GM04503 (cell line): Measurements from ENCODE around the gene MRPS14.
"Not testable (repeated sequence)": the region's sequence is repeated elsewhere in the genome, so short reads cannot be mapped to it uniquely, and the experiment has no call there.

Experiments used
- DNase-seq: peaks from one replicate; pipeline ENCODE4 v3.0.0-alpha.2; 2012; ENCODE audit warnings: low read depth

The MRPS14 gene

DNA sequence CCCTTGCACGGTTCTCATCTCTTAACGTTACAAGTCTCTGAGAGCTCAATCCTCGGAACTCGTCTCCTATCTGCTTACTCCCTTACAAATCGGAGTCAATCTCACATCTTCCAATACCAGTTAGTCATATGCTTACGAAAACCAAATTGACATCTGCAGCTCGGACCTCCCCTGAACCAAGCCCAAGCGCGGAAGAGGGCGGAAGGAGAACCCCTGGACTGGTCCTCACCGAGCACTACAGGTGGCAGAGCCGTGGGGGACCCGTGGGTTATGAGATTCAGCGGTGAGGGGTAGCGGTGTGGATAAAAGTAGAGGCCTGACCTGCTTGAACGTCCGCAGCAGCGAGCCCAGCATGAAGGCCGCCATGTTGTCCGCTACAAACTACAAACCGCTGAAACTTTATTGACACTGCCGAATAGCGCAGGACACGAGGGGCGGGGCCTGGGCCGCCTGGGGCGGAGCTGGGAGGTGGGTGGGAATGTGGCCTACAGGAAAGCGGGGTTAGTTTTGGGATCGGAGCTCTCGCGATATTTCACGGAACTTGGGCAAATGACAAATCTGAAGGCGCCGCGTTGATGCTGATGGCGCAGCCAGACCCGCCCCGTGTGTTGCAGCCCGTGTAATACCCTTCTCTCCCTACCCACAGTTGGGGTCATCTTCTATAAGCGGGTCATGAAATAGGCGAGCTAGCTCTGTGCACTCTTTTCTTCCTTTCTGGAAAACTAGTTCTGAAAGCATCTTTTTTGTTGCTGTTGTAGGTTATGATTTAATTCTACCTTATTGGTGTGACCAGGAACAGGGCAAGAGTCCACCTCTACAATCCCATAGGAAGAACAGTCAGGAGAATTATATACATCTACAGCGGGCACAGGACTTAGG is at the start of gene MRPS14:
TSS of gene MRPS14 (minus strand) at position 383 of the 879 bp plus-strand sequence. CDS start at position 366, 17 bp downstream.
- peak; percentile 85 for DNase-seq

GRCh38 chr1:175072099-175072951 is 49.1 kb upstream of the MRPS14 start:
- peak; percentile 37 for DNase-seq

DNA sequence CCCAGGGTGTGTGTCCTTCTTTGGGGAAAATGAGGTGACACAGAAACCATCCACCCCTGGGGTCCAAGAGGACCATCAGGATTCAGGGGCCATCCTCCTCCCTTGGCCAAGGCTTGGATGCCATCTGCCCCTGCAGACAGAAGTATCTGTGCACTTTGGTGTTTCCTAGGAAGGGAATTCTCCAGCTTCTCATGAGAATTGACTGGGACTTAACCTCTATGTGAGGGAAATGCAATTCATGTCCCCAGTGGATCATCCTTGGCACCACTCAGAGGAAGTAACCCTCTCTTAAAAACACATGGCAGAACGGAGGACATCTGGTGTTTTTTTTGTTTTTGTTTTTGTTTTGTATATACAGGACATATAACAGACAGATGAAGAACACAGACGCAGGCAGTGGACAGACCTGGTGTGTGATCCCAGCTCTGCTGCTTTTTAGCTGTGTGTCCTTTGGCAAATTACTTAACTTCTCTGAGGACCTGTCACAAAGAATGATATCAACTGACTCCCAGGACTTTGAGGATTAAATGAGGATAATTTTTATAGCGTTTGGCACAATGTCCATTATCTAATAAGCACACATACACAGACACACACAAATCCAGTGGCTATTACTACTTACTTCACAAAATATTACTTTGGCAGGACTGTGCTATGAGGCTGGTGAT is 48.2 kb upstream of the MRPS14 start:
- DNase-seq: no peak

- DNase-seq: no peak
These were observed 47.6 kb upstream of the MRPS14 start for GRCh38 chr1:175070818-175071217.

DNA sequence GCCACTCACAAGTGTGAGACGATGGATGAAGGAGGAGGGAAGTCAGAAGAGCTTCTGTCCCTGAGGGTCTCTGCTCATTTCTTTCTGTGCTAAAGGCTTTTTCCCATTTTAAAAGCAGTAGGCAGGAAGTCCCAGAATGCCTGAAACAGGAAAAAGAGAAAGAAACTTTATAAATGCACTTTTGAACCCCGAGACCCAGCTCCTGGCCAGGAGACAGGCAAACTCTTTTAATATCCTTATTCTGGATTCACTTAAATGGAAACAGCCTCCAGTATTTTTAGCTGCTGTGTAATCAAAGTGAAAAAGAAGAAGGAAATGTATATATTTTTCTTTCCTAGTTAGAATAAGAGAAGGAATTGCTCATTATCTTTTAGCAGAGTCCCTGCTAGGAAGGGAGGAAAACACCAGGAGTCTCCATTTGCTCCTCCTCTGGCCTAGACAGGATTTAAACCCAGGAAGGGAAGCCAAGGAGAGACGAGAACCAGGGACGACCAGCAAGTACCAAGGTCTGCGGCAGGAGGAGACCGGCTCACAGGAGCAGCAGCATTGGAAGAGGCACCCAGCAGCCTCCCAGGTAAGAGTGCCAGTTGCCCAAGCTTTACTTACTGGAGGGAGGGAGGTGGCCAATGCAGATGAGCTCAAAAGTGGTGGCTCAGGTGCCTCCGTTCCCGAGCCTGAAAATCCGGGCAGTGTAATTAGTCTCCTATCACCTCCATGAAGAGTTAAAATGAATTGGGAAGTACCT is 44.3 kb upstream of the MRPS14 start, which contains the start of gene TNN:
TSS of gene TNN (plus strand) at position 472 of the 745 bp plus-strand sequence. CDS start 9,586 bp downstream, outside the sequence.
- DNase-seq: no peak

DNA sequence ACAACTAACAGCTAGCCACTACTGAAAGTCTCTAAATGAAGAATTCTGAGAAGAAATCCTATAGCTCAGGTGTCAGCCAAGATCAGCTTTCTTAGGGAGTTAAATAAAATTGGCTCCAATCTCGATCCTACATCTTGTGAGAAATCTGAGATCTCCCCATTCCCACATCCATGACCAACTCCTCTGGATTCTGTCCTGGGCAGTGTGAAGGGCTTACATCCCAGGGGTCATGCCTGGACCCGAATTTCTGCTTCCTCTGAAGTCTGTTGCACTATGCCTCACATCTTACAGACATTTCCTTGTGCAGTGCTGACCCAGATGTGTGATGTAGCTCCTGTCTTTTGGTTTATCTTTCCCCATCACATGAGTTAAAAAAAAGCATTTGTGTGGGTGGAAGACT is 39.6 kb upstream of the MRPS14 start:
- DNase-seq: no peak

DNA sequence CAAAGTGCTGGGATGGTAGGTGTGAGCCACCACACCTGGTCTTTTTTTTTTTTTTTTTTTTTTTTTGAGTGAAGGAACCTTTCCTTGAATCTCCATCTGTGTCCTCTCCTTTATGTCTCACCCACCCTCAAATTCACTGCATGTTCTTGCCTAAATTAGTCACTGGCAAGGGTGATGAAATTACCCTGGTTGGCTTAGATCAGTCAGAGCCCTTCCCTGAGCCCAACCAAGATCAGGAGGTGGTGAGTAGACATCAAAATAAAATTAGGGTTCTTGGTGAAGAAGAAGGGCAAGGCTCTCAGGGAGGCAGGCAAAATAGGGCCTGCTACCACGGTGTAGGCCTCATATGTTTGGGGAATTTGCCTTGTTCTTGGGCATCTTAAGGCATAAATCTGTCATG is 39.1 kb upstream of the MRPS14 start:
- no peak for DNase-seq

DNA sequence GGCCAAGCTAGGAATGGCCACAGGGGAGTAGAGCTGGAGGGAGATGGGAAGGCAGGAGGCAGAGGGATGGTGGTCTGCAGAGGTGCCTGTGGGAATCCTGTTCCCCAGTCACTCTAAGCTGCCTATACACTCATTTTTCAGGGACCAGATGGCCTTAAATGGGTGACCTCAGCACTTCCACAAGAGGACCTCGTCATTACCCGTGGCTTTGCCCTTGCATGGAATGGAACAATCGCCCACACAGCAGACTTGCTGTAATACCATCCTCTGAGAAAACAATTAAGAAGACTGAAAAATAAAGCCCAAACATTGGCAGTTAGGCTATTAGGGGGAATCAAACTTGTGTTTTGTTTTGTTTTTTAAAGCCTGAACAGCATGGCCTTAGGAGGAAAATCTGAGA is 31.5 kb upstream of the MRPS14 start:
- DNase-seq: no peak

- no peak for DNase-seq
These were observed 27.8 kb upstream of the MRPS14 start for GRCh38 chr1:175050992-175051391.

DNA sequence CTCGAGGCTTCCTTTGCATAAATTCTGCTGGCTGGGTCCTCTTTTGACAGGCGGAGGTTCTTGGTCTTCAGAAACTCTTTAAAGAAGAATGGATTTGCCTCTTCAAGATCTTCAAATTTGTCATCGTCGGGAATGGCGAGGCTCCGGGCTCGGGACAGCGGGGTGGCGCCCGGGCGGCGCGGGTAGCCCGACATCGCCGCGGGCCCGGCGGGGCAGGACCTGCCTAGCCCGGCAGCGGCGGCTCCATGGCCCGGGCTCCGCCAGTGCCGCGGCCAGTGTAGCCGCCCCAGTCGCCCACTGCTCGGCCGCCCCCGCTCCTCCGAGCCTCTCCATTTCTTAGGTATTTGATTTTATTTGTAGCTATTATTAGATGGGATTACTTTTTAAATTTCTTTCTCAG is 22.3 kb upstream of the MRPS14 start:
- DNase-seq: no peak

DNA sequence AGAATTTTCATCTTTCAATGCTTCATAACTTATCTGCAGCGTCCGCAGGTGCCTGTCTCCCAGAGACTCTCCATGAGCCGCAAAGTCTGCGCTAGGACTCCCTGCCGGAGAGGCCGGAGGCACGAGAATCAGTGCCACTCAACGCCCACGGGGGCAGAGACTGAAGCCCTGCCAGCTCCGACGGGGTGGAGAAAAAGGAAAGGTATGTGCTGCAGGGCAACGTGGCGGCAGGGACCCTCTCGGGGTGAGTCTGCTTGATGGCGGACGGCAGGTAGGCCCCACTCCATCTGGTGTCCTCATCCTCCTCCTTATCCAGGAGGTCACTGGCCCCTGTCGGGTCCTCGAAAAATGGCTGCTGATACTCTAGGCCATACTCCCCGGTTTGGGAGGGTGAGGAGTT is 21.9 kb upstream of the MRPS14 start:
- no peak for DNase-seq

GRCh38 chr1:175044591-175044990 is 21.4 kb upstream of the MRPS14 start:
- DNase-seq: not testable (repeated sequence)

GRCh38 chr1:175043824-175044223 is 20.6 kb upstream of the MRPS14 start:
- no peak for DNase-seq

DNA sequence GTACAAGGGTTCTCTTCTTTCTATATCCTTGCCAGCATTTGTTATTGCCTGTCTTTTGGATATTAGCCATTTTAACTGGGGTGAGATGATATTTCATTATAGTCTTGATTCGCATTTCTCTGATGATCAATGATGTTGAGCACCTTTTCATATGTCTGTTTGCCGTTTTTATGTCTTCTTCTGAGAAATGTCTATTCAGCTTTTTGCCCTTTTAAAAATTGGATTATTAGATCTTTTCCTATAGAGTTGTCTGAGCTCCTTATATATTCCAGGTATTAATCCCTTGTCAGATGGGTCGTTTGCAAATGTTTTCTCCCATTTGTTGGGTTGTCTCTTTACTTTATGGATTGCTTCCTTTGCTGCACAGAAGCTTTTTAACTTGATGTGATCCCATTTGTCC is 19.4 kb upstream of the MRPS14 start:
- DNase-seq: no peak

- no peak for DNase-seq
These were observed 17.2 kb upstream of the MRPS14 start for GRCh38 chr1:175040324-175040879.

GRCh38 chr1:175037416-175037815 is 14.2 kb upstream of the MRPS14 start:
- DNase-seq: no peak

DNA sequence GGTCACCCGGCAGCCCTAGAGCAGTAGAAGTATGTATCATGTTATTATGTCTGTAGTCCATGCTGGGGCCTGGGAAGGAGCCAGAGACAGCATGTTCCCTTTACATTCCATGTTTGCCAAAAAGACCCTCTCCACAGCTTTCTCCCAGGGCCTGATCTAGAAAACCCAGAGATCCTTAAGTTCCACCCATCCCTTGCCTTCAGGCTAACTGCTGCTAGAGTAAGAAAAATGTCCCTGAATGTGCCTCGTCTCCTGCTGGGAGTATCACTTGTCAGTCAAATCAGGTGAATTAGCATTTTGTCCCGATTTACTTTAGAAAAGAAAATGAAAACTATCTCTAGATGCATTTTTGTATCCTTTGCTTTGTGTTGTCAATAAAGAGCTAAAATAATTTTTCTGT is 13.3 kb upstream of the MRPS14 start:
- DNase-seq: no peak

- no peak for DNase-seq
These were observed 12.6 kb upstream of the MRPS14 start for GRCh38 chr1:175035865-175036264.

GRCh38 chr1:175034775-175035174 is 11.6 kb upstream of the MRPS14 start:
- no peak for DNase-seq

GRCh38 chr1:175033953-175034352 is 10.7 kb upstream of the MRPS14 start:
- DNase-seq: no peak

DNA sequence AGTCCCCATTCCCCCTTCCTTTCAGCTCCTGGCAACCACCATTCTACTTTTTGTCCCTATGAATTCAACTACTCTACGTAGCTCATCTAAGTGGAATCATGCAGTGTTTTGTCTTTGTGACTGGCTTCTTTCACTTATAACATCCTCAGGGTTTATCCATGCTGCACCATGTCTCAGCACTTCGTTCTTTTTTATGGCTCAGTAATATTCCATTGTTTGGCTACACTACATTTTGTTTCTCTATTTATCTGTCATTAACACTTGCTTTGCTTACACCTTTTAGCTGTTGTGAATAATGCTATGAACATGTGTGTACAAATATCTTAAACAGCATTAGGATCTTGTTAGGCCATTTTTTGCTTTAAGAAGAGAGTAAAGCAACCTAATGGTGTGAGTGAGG is 1.5 kb upstream of the MRPS14 start:
- no peak for DNase-seq
